SK-N-SH (cell line): ENCODE data around the gene ZBTB46. TPM values are rescaled to one million over a fixed set of nuclear protein-coding genes. Genes with fewer than 3 reads are reported as not detected.

ENCODE experiments used
- CTCF ChIA-PET: fragments of 300-600, 350-600 bp; formaldehyde crosslinking; extraction: SDS; loops from one replicate; lab custom pipeline; 2021; lab: Yijun Ruan, JAX
- POLR2A ChIA-PET: fragments of 350-600 bp; sonication (Branson Sonifier 250); formaldehyde crosslinking; extraction: SDS; loops from one replicate; lab custom pipeline; 2020; ENCODE audit warnings: antibody characterized with exemption, inconsistent platforms; lab: Yijun Ruan, JAX
- DNase-seq: peaks from one replicate; pipeline ENCODE4 v3.0.0; 2012
- H2AFZ ChIP-seq: fragments of 200-600 bp; sonication (generic); 2 replicates; pipeline ENCODE4 v1.8.1; 2016; ENCODE audit warnings: antibody characterized with exemption, mild to moderate bottlenecking, low read depth
- H3F3A ChIP-seq: fragments of 200-600 bp; sonication (generic); replicated peaks from 2 replicates; pipeline ENCODE3; 2016; ENCODE audit warnings: antibody characterized with exemption, mild to moderate bottlenecking; ENCODE audit not compliant: insufficient read depth
- H3K27ac ChIP-seq, 2 experiments: fragments of 200-500 bp in 1 of 2; fragments of 200-600 bp in 1 of 2; sonication (Bioruptor generic) in 1 of 2; sonication (generic), shearing (Covaris generic) in 1 of 2; 2 replicates each; pipeline versions ENCODE4 v1.5.1 to v1.6.1; 2014 to 2016; ENCODE audit warnings: low read depth in 2 of 2, inconsistent platforms in 1 of 2, low read length in 1 of 2, mild to moderate bottlenecking in 1 of 2, mixed read lengths in 1 of 2
- H3K27me3 ChIP-seq: fragments of 200-600 bp; sonication (generic), shearing (Covaris generic); 2 replicates; pipeline ENCODE4 v1.6.1; 2016; ENCODE audit warnings: mixed run types; ENCODE audit not compliant: insufficient read depth
- H3K36me3 ChIP-seq, 2 experiments: fragments of 200-500 bp in 1 of 2; fragments of 200-600 bp in 1 of 2; sonication (Bioruptor generic) in 1 of 2; sonication (generic) in 1 of 2; replicated peaks in 1 of 2; 2 replicates each; pipeline versions ENCODE3 to v1.5.1; 2014 to 2016; ENCODE audit warnings: low read length in 1 of 2, mild to moderate bottlenecking in 1 of 2; ENCODE audit not compliant: insufficient read depth in 2 of 2, control insufficient read depth in 1 of 2
- H3K4me1 ChIP-seq, 2 experiments: fragments of 200-500 bp in 1 of 2; fragments of 200-600 bp in 1 of 2; sonication (Bioruptor generic) in 1 of 2; sonication (generic), shearing (Covaris generic) in 1 of 2; 2 replicates each; pipeline versions ENCODE4 v1.5.1 to v1.6.1; 2014 to 2016; ENCODE audit warnings: low read depth in 1 of 2, low read length in 1 of 2, mixed run types in 1 of 2; ENCODE audit not compliant: insufficient read depth in 2 of 2, control insufficient read depth in 1 of 2
- H3K4me2 ChIP-seq: fragments of 200-600 bp; sonication (generic), shearing (Covaris generic); 2 replicates; pipeline ENCODE4 v1.6.1; 2017; ENCODE audit warnings: mixed run types
- H3K4me3 ChIP-seq, 2 experiments: fragments of 200-500 bp in 1 of 2; fragments of 200-600 bp in 1 of 2; sonication (Bioruptor generic) in 1 of 2; sonication (generic), shearing (Covaris generic) in 1 of 2; 2 replicates each; pipeline versions ENCODE4 v1.5.1 to v1.8.1; 2014 to 2016; ENCODE audit warnings: low read depth in 2 of 2, inconsistent platforms in 1 of 2, low read length in 1 of 2, mild to moderate bottlenecking in 1 of 2, mixed read lengths in 1 of 2, moderate library complexity in 1 of 2
- H3K79me2 ChIP-seq: fragments of 200-600 bp; sonication (generic); 2 replicates; pipeline ENCODE4 v1.8.1; 2017; ENCODE audit warnings: mild to moderate bottlenecking; ENCODE audit not compliant: insufficient read depth
- H3K9ac ChIP-seq: fragments of 200-600 bp; sonication (generic); 2 replicates; pipeline ENCODE4 v1.6.1; 2017; ENCODE audit warnings: mixed run types
- H3K9me2 ChIP-seq: fragments of 200-600 bp; sonication (generic); 2 replicates; pipeline ENCODE4 v1.6.1; 2017; ENCODE audit warnings: mixed run types
- H3K9me3 ChIP-seq: fragments of 200-600 bp; sonication (generic); 2 replicates; pipeline ENCODE4 v1.6.1; 2017; ENCODE audit warnings: mixed run types, mild to moderate bottlenecking, moderate library complexity
- H4K20me1 ChIP-seq: fragments of 200-600 bp; sonication (generic); 2 replicates; pipeline ENCODE4 v1.6.1; 2017; ENCODE audit warnings: mild to moderate bottlenecking, mixed run types; ENCODE audit not compliant: insufficient read depth
- CTCF ChIP-seq: fragments of 200-600 bp; sonication (generic); IDR thresholded peaks from 2 replicates; pipeline ENCODE4 v1.6.1; 2017; ENCODE audit warnings: antibody characterized with exemption, mild to moderate bottlenecking, moderate library complexity
- ELF1 ChIP-seq: IDR thresholded peaks from 2 replicates; pipeline ENCODE4 v1.4.0; 2012
- FOSL2 ChIP-seq: IDR thresholded peaks from 2 replicates; pipeline ENCODE4 v1.4.0; 2012; ENCODE audit warnings: low read depth, mild to moderate bottlenecking, moderate library complexity, borderline replicate concordance
- FOXJ3 ChIP-seq: sonication (generic); formaldehyde crosslinking; IDR thresholded peaks from 2 replicates; pipeline ENCODE4 v1.5.1; 2020; ENCODE audit warnings: mild to moderate bottlenecking, missing genetic modification reagents
- FOXM1 ChIP-seq: IDR thresholded peaks from 2 replicates; pipeline ENCODE4 v1.4.0; 2012; ENCODE audit warnings: low read depth, mild to moderate bottlenecking
- GATA2 ChIP-seq: sonication (generic); formaldehyde crosslinking; IDR thresholded peaks from 2 replicates; pipeline ENCODE4 v1.5.0; 2020; ENCODE audit warnings: mild to moderate bottlenecking, missing genetic modification reagents
- NFIC ChIP-seq: IDR thresholded peaks from 2 replicates; pipeline ENCODE4 v1.4.0; 2012; ENCODE audit warnings: borderline replicate concordance
- NRF1 ChIP-seq: IDR thresholded peaks from 2 replicates; pipeline ENCODE4 v1.6.1; 2012; ENCODE audit warnings: low read depth, mild to moderate bottlenecking, low read length
- RCOR1 ChIP-seq: fragments of 150-350 bp; IDR thresholded peaks from 2 replicates; pipeline ENCODE4 v1.6.1; 2017; ENCODE audit warnings: antibody characterized with exemption, low read length
- SMC3 ChIP-seq: IDR thresholded peaks from 2 replicates; pipeline ENCODE4 v1.6.1; 2012; ENCODE audit warnings: low read depth, low read length, improper control_type of control experiment
- TAF1 ChIP-seq: IDR thresholded peaks from 2 replicates; pipeline ENCODE4 v1.6.1; 2012; ENCODE audit warnings: low read depth, mild to moderate bottlenecking, low read length, moderate library complexity, borderline replicate concordance
- YY1 ChIP-seq: IDR thresholded peaks from 2 replicates; pipeline ENCODE4 v1.4.0; 2012; ENCODE audit warnings: low read depth, mild to moderate bottlenecking
- WGBS: methylation state at CpG from one replicate; pipeline ENCODE4 v1.1.6; 2017; ENCODE audit warnings: low lambda C conversion rate; 5-methylcytosine and 5-hydroxymethylcytosine counted together
- polyA plus RNA-seq, 3 experiments: library from polyadenylated mRNA; depleted of rRNA; stranded (reverse); fragments of >200 nt; gene quantifications; 2 replicates each; pipeline ENCODE4 v1.2.3, GENCODE V29; 2012
- TF ChIP-seq, protein P1 (sequence below): IDR thresholded peaks from 2 replicates; pipeline ENCODE4; 2012
- TF ChIP-seq, protein P2 (sequence below): IDR thresholded peaks from 2 replicates; pipeline ENCODE4 v1.6.1; 2012; ENCODE audit warnings: mild to moderate bottlenecking, low read depth, low read length, moderate library complexity
- TF ChIP-seq, protein P3 (sequence below): fragments of 150-350 bp; IDR thresholded peaks from 2 replicates; pipeline ENCODE4 v1.6.1; 2017; ENCODE audit warnings: antibody characterized with exemption, low read length, low read depth, borderline replicate concordance

Gene ZBTB46
- polyA plus RNA-seq, 1 of the 3 experiments (the other 2 are of a cell fraction), result 0.15 TPM

- H3K9me3 ChIP-seq, result no peaks in the 10 kb centered on the region
- H3F3A ChIP-seq, result no peaks in the 10 kb centered on the region
- WGBS, result 72% methylated on average over 27 of the region's 27 CpGs
- no peak overlapping the region for H3K27ac ChIP-seq
- no peak overlapping the region for H2AFZ ChIP-seq
- peaks cover 0 to 26% of the 10 kb centered on the region in 2 experiments; a peak in 1 of 4 replicates for H3K4me1 ChIP-seq
- CTCF ChIA-PET, result interaction anchor here (0.8 kb wide), 1 partner anchor 13 kb away, joined by 4 read pairs; no protein-coding TSS in a partner anchor
- H3K36me3 ChIP-seq, result no peaks in the 10 kb centered on the region
- H3K9ac ChIP-seq, result no peak overlapping the region
- no peaks in the 10 kb centered on the region for H3K9me2 ChIP-seq
- TF ChIP-seq NRF1 (no peak), CTCF (no peak), NFIC (no peak), FOXJ3 (CRISPR knock-in tag) (no peak), YY1 (no peak), RCOR1 (no peak), GATA2 (no peak), TAF1 (no peak), FOSL2 (no peak), SMC3 (no peak), FOXM1 (no peak), ELF1 (no peak)
- TF ChIP-seq, protein P1, sequence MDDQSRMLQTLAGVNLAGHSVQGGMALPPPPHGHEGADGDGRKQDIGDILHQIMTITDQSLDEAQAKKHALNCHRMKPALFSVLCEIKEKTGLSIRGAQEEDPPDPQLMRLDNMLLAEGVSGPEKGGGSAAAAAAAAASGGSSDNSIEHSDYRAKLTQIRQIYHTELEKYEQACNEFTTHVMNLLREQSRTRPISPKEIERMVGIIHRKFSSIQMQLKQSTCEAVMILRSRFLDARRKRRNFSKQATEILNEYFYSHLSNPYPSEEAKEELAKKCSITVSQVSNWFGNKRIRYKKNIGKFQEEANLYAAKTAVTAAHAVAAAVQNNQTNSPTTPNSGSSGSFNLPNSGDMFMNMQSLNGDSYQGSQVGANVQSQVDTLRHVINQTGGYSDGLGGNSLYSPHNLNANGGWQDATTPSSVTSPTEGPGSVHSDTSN, result no peak
- TF ChIP-seq, protein P2, sequence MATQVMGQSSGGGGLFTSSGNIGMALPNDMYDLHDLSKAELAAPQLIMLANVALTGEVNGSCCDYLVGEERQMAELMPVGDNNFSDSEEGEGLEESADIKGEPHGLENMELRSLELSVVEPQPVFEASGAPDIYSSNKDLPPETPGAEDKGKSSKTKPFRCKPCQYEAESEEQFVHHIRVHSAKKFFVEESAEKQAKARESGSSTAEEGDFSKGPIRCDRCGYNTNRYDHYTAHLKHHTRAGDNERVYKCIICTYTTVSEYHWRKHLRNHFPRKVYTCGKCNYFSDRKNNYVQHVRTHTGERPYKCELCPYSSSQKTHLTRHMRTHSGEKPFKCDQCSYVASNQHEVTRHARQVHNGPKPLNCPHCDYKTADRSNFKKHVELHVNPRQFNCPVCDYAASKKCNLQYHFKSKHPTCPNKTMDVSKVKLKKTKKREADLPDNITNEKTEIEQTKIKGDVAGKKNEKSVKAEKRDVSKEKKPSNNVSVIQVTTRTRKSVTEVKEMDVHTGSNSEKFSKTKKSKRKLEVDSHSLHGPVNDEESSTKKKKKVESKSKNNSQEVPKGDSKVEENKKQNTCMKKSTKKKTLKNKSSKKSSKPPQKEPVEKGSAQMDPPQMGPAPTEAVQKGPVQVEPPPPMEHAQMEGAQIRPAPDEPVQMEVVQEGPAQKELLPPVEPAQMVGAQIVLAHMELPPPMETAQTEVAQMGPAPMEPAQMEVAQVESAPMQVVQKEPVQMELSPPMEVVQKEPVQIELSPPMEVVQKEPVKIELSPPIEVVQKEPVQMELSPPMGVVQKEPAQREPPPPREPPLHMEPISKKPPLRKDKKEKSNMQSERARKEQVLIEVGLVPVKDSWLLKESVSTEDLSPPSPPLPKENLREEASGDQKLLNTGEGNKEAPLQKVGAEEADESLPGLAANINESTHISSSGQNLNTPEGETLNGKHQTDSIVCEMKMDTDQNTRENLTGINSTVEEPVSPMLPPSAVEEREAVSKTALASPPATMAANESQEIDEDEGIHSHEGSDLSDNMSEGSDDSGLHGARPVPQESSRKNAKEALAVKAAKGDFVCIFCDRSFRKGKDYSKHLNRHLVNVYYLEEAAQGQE, result no peak
- TF ChIP-seq, protein P3, sequence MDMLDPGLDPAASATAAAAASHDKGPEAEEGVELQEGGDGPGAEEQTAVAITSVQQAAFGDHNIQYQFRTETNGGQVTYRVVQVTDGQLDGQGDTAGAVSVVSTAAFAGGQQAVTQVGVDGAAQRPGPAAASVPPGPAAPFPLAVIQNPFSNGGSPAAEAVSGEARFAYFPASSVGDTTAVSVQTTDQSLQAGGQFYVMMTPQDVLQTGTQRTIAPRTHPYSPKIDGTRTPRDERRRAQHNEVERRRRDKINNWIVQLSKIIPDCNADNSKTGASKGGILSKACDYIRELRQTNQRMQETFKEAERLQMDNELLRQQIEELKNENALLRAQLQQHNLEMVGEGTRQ, result no peak
- no peak overlapping the region for H3K4me2 ChIP-seq
- H4K20me1 ChIP-seq, result no peaks in the 10 kb centered on the region
- H3K79me2 ChIP-seq, result no peaks in the 10 kb centered on the region
- DNase-seq, result no peak
- POLR2A ChIA-PET, result no interaction called here
- no peaks in the 10 kb centered on the region for H3K27me3 ChIP-seq
- no peak overlapping the region for H3K4me3 ChIP-seq
Observed at GRCh38 chr20:63850689-63851547, 19.9 kb upstream of the ZBTB46 start.
